ENCODE data around the gene AQP5. TPM values are rescaled to one million over a fixed set of nuclear protein-coding genes. Genes with fewer than 3 reads are reported as not detected.

Gene AQP5
- total and polyA plus RNA-seq, 2 of the 8 experiments (the other 6 are each of a cell fraction or from before 2014, with no cell fraction given): 2.5 to 3.2 TPM

- TF ChIP-seq, protein P1, sequence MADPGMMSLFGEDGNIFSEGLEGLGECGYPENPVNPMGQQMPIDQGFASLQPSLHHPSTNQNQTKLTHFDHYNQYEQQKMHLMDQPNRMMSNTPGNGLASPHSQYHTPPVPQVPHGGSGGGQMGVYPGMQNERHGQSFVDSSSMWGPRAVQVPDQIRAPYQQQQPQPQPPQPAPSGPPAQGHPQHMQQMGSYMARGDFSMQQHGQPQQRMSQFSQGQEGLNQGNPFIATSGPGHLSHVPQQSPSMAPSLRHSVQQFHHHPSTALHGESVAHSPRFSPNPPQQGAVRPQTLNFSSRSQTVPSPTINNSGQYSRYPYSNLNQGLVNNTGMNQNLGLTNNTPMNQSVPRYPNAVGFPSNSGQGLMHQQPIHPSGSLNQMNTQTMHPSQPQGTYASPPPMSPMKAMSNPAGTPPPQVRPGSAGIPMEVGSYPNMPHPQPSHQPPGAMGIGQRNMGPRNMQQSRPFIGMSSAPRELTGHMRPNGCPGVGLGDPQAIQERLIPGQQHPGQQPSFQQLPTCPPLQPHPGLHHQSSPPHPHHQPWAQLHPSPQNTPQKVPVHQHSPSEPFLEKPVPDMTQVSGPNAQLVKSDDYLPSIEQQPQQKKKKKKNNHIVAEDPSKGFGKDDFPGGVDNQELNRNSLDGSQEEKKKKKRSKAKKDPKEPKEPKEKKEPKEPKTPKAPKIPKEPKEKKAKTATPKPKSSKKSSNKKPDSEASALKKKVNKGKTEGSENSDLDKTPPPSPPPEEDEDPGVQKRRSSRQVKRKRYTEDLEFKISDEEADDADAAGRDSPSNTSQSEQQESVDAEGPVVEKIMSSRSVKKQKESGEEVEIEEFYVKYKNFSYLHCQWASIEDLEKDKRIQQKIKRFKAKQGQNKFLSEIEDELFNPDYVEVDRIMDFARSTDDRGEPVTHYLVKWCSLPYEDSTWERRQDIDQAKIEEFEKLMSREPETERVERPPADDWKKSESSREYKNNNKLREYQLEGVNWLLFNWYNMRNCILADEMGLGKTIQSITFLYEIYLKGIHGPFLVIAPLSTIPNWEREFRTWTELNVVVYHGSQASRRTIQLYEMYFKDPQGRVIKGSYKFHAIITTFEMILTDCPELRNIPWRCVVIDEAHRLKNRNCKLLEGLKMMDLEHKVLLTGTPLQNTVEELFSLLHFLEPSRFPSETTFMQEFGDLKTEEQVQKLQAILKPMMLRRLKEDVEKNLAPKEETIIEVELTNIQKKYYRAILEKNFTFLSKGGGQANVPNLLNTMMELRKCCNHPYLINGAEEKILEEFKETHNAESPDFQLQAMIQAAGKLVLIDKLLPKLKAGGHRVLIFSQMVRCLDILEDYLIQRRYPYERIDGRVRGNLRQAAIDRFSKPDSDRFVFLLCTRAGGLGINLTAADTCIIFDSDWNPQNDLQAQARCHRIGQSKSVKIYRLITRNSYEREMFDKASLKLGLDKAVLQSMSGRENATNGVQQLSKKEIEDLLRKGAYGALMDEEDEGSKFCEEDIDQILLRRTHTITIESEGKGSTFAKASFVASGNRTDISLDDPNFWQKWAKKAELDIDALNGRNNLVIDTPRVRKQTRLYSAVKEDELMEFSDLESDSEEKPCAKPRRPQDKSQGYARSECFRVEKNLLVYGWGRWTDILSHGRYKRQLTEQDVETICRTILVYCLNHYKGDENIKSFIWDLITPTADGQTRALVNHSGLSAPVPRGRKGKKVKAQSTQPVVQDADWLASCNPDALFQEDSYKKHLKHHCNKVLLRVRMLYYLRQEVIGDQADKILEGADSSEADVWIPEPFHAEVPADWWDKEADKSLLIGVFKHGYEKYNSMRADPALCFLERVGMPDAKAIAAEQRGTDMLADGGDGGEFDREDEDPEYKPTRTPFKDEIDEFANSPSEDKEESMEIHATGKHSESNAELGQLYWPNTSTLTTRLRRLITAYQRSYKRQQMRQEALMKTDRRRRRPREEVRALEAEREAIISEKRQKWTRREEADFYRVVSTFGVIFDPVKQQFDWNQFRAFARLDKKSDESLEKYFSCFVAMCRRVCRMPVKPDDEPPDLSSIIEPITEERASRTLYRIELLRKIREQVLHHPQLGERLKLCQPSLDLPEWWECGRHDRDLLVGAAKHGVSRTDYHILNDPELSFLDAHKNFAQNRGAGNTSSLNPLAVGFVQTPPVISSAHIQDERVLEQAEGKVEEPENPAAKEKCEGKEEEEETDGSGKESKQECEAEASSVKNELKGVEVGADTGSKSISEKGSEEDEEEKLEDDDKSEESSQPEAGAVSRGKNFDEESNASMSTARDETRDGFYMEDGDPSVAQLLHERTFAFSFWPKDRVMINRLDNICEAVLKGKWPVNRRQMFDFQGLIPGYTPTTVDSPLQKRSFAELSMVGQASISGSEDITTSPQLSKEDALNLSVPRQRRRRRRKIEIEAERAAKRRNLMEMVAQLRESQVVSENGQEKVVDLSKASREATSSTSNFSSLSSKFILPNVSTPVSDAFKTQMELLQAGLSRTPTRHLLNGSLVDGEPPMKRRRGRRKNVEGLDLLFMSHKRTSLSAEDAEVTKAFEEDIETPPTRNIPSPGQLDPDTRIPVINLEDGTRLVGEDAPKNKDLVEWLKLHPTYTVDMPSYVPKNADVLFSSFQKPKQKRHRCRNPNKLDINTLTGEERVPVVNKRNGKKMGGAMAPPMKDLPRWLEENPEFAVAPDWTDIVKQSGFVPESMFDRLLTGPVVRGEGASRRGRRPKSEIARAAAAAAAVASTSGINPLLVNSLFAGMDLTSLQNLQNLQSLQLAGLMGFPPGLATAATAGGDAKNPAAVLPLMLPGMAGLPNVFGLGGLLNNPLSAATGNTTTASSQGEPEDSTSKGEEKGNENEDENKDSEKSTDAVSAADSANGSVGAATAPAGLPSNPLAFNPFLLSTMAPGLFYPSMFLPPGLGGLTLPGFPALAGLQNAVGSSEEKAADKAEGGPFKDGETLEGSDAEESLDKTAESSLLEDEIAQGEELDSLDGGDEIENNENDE (IDR thresholded peaks at IDR 0.05; ENCODE audit: insufficient replicate concordance, low read length): no peak
- TF ChIP-seq, protein P2, sequence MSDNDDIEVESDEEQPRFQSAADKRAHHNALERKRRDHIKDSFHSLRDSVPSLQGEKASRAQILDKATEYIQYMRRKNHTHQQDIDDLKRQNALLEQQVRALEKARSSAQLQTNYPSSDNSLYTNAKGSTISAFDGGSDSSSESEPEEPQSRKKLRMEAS (IDR thresholded peaks at IDR 0.05): peak; percentile 69; the same call in 1 of the 2 replicates
- TF ChIP-seq KDM4A (IDR thresholded peaks at IDR 0.05; ENCODE audit: low read depth, low read length, severe bottlenecking) (peak; percentile 95), TAF1 (IDR thresholded peaks at IDR 0.05; ENCODE audit: low read depth, low read length) (no peak), RFX5 (IDR thresholded peaks at IDR 0.05; ENCODE audit: borderline replicate concordance, low read depth, low read length) (no peak), CBX5 (IDR thresholded peaks at IDR 0.05; ENCODE audit: low read depth, low read length) (no peak), FOSL1 (IDR thresholded peaks at IDR 0.05; ENCODE audit: insufficient read depth, low read depth, low read length) (no peak), BACH1 (IDR thresholded peaks at IDR 0.05; ENCODE audit: low read length) (peak; percentile 62), RBBP5 (IDR thresholded peaks at IDR 0.05; ENCODE audit: borderline replicate concordance, low read depth, low read length) (no peak), SIN3A (conservative IDR thresholded peaks at IDR 0.05 in 1 of 2, IDR thresholded peaks at IDR 0.05 in 1 of 2; ENCODE audit: low read depth in 1 of 2, low read length in 2 of 2) (0 out of 4 replicates have a peak, but pooled peaks of 1 of the 2 experiments have one; percentile 17)
Measured at GRCh38 chr12:49967042-49967776, 5.5 kb downstream of the AQP5 start (continued).

All from H1 (cell line).